D721Med (cell line): ENCODE measurements around the gene ARHGEF38.

Experiments
- DNase-seq: peaks from one replicate; pipeline ENCODE4 v3.0.0; 2011; ENCODE audit warnings: low spot score; ENCODE audit not compliant: insufficient read length
- FAIRE-seq: peaks from 2 replicates; lab custom pipeline; 2011; peaks lifted over from hg19 to GRCh38; lab: Jason Lieb, UNC
- TF ChIP-seq, protein P1 (sequence below): IDR thresholded peaks from 2 replicates; pipeline ENCODE4 v1.5.1; 2012; ENCODE audit warnings: mild to moderate bottlenecking, control low read depth; ENCODE audit not compliant: insufficient read depth; ENCODE audit errors: missing control alignments

Gene ARHGEF38

DNA sequence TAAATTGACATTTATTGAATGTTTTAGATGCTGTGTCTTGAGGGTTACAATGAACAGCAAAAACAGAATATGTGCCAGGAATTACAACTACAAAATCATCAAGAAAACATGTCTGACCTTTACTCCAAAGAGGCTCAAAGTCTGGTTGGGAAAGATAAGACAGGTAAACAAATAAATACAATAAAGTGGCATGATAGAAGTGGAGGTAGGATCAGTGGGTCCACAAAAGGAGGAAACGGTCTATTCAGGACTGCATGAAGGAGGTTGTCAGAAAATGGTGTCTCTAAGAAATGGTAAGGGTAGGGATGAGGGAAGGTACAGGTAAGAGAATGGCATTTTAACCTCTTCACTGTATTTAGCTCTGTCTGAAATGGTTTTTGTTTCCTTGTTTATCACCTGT, 3.8 kb downstream of the ARHGEF38 start:
- TF ChIP-seq, protein P1, sequence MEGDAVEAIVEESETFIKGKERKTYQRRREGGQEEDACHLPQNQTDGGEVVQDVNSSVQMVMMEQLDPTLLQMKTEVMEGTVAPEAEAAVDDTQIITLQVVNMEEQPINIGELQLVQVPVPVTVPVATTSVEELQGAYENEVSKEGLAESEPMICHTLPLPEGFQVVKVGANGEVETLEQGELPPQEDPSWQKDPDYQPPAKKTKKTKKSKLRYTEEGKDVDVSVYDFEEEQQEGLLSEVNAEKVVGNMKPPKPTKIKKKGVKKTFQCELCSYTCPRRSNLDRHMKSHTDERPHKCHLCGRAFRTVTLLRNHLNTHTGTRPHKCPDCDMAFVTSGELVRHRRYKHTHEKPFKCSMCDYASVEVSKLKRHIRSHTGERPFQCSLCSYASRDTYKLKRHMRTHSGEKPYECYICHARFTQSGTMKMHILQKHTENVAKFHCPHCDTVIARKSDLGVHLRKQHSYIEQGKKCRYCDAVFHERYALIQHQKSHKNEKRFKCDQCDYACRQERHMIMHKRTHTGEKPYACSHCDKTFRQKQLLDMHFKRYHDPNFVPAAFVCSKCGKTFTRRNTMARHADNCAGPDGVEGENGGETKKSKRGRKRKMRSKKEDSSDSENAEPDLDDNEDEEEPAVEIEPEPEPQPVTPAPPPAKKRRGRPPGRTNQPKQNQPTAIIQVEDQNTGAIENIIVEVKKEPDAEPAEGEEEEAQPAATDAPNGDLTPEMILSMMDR = no peak
- FAIRE-seq (peak; percentile 6), DNase-seq (no peak)

DNA sequence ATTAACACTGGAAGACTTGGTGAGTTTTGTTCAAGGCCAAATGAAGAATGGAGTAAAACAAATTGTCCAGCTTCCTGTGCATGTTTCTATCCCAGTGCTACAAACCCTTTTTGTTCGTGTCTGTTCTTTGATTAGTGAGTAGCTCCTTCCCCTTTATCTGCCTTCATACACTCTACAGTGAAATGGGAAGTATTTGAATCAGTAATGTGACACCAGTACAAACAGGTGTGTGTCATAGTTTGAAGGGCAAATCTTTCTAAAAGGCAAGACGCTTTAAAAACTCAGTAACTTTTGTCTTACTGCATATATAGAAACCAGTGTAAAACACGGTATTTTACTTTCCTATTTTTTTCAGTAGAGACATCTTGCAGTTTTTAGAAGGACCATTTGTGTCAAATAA, 5.9 kb downstream of the ARHGEF38 start:
- TF ChIP-seq, protein P1 = no peak
- DNase-seq = no peak
- no peak for FAIRE-seq

DNA sequence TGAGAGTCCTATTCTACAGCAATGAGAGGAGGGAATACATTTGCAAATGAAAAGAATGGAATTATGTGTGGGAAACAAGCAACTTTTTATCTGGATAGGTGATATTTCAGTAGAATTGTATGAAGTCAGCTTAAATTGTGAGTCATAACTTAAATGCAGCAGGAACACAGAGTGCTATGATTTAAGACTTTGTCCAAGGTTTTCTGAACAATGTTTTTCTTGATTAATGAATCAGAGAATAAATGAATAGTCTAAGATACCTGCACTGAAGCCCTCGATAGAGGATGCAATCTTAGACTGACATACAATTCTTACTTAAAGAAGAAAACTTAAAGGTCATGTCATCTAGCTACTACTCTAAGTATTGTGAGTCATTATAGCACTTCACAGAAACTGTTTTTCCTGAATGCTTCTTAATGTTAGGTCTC, 8.0 kb downstream of the ARHGEF38 start:
- FAIRE-seq (no peak), DNase-seq (no peak)
- TF ChIP-seq, protein P1 = no peak

DNA sequence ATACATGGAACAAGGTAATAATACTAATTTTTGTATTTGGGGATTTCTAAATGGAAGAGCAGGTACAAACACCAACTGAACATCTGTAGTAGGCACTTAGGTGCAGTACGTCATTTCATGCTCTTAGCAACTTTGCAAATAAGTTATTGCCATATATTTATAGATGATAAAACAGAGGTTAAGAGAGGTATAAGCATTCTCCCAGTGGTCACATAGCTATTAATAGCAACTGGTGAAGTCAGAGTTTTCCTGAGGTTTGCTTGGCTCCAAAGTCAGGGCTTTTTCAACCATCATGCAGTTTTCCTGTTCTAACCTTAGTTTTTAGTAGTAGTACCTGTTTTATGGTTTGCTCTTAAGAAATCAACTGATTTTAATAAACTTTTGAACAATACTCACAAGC, 10.9 kb downstream of the ARHGEF38 start:
- DNase-seq = no peak
- no peak for FAIRE-seq

DNA sequence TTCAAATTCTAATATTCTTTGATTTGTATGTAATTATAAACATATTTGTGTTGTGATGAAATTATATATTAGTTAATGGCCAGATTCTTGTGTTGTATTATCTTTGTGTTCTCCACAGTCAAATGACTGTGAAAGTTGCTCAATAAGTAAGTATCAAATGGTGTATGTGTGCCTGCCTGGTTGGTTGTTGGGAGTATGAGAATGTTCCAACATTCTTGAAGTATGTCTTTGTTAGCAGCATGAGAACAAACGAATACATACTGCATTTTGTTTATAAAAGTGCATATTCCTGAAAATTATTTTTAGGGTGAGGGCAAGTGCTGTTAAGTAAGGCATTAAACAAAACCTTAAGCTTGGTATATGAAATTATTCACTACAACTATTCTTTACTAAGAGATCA, 16.2 kb downstream of the ARHGEF38 start:
- TF ChIP-seq, protein P1 = no peak
- DNase-seq = no peak
- FAIRE-seq = no peak

More for the DNA sequence above, 10.9 kb downstream of the ARHGEF38 start:
- TF ChIP-seq, protein P1 = no peak

DNA sequence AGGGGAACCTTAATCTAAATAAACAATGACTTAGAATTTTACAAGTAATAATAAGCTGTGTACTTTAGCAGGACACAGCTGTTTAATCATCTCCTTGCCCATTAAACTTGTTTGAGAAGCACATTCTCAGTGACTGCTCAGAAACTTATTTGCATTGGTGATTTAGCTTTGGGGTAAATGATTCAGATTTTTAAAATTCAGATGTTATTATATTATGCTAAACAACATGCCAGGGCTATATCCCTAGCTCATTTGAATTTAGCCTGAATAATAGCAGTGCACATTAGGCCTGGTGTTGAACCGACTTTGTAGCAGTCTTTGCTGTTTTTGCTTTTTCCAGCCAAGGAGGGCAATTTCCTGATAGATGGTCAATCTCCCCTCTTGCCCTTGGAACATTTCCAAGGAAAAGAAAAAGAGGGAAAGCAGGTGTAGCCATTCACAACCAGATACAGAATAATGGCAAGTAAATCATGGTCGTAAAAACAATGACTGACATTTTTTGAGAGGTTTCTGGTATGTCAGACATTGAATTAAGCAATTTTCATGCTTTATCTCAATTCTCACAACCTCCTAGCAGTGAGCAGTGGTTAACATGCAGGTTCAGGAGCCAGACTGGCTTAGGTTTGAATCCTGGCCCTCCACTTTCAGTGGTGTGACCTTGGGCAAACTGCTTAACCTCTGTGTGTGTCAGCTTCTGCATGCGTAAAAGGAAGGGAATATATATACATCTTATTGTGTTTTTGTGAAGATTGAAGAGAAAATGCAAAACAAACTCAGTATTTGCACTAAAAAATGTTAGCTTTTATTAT, 16.8 kb downstream of the ARHGEF38 start:
- DNase-seq (no peak), FAIRE-seq (no peak)

DNA sequence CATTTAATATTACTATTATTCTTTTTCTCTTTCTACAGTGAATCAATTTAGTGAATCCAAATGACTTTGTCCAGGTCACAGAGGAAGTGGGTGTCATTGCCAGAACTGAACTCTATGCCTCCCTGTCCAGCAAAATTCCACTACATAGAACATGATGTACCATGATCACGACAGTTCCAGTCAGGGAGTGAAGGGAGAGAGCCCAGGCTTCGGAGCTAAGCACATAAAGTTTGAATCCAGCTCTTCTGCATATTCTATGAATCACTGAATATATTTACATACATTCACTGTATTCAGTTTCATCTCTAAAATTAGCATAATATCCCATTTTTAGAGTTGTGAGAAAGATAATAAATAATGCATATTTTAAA, 17.4 kb downstream of the ARHGEF38 start:
- no peak for FAIRE-seq
- no peak for DNase-seq
- TF ChIP-seq, protein P1 = no peak

More for the DNA sequence above, 16.8 kb downstream of the ARHGEF38 start:
- TF ChIP-seq, protein P1 = no peak
